Activated naive CD4-positive, alpha-beta T cell treated with anti-CD3 and anti-CD28 coated beads, Interleukin-2, amount 50 U/mL, for 24 hours (primary cell): ENCODE results near the gene IRF3.

Source experiments
- H3K27ac Mint-ChIP-seq: one replicate; pipeline ENCODE4 v1.8.0; 2021; ENCODE audit warnings: mild to moderate bottlenecking, mixed read lengths
- H3K27me3 Mint-ChIP-seq: one replicate; pipeline ENCODE4 v1.8.0; 2021; ENCODE audit warnings: mixed read lengths
- H3K36me3 Mint-ChIP-seq: one replicate; pipeline ENCODE4 v1.8.0; 2021; ENCODE audit warnings: mixed read lengths
- H3K4me1 Mint-ChIP-seq: one replicate; pipeline ENCODE4 v1.8.0; 2021; ENCODE audit warnings: mixed read lengths
- H3K4me3 Mint-ChIP-seq: one replicate; pipeline ENCODE4 v1.8.0; 2021; ENCODE audit warnings: mild to moderate bottlenecking, mixed read lengths
- H3K9me3 Mint-ChIP-seq: one replicate; pipeline ENCODE4 v1.8.0; 2021; ENCODE audit warnings: mixed read lengths

Gene IRF3

GRCh38 chr19:49662011-49662410 lies 3.6 kb downstream of the IRF3 start:
- peaks cover 37% of the 10 kb centered on the region for H3K4me1 Mint-ChIP-seq
- peak overlapping the region; percentile 12 for H3K27ac Mint-ChIP-seq
- H3K9me3 Mint-ChIP-seq, result no peaks in the 10 kb centered on the region
- H3K27me3 Mint-ChIP-seq, result no peaks in the 10 kb centered on the region
- H3K36me3 Mint-ChIP-seq, result peaks cover 2% of the 10 kb centered on the region
- H3K4me3 Mint-ChIP-seq, result no peak overlapping the region

- Mint-ChIP-seq H3K27me3 (no peaks in the 10 kb centered on the region), H3K9me3 (no peaks in the 10 kb centered on the region), H3K4me1 (peaks cover 25% of the 10 kb centered on the region), H3K27ac (no peak overlapping the region), H3K4me3 (no peak overlapping the region), H3K36me3 (peaks cover 4% of the 10 kb centered on the region)
Measured at GRCh38 chr19:49660338-49660961, 5.2 kb downstream of the IRF3 start.

- no peaks in the 10 kb centered on the region for H3K27me3 Mint-ChIP-seq
Measured at GRCh38 chr19:49658566-49659442, 6.9 kb downstream of the IRF3 start.

DNA sequence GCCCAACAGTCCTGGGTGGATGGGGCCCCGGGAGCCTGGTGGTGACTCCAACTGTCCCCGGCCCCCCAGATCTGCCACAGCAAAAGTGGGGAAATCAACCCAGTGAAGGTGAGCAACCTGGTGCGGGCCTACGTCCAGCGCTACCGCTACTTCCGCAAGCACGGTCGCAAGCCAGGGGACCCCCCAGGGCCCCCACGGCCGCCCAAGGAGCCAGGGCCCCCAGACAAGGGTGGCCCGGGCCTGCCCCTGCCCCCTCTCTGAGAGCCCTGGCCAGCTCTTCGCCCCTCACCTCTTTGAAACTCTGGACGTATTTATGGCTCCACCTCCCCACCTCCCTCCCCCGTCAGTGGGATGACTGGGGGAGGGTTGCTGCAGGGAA lies 7.5 kb downstream of the IRF3 start:
- no peaks in the 10 kb centered on the region for H3K27me3 Mint-ChIP-seq
- no peaks in the 10 kb centered on the region for H3K9me3 Mint-ChIP-seq
- peaks cover 5% of the 10 kb centered on the region for H3K36me3 Mint-ChIP-seq
- peaks cover 17% of the 10 kb centered on the region for H3K4me1 Mint-ChIP-seq
- H3K27ac Mint-ChIP-seq, result no peak overlapping the region
- no peak overlapping the region for H3K4me3 Mint-ChIP-seq

More at GRCh38 chr19:49658566-49659442, 6.9 kb downstream of the IRF3 start:
- Mint-ChIP-seq H3K9me3 (no peaks in the 10 kb centered on the region), H3K27ac (peak overlapping the region; percentile 65), H3K36me3 (peaks cover 5% of the 10 kb centered on the region), H3K4me3 (no peak overlapping the region), H3K4me1 (peaks cover 21% of the 10 kb centered on the region)

GRCh38 chr19:49657493-49658138 lies 8.0 kb downstream of the IRF3 start:
- peaks cover 5% of the 10 kb centered on the region for H3K36me3 Mint-ChIP-seq
- peak overlapping the region; percentile 62 for H3K27ac Mint-ChIP-seq
- no peaks in the 10 kb centered on the region for H3K9me3 Mint-ChIP-seq
- H3K4me1 Mint-ChIP-seq, result peaks cover 12% of the 10 kb centered on the region
- H3K27me3 Mint-ChIP-seq, result no peaks in the 10 kb centered on the region
- H3K4me3 Mint-ChIP-seq, result no peak overlapping the region

DNA sequence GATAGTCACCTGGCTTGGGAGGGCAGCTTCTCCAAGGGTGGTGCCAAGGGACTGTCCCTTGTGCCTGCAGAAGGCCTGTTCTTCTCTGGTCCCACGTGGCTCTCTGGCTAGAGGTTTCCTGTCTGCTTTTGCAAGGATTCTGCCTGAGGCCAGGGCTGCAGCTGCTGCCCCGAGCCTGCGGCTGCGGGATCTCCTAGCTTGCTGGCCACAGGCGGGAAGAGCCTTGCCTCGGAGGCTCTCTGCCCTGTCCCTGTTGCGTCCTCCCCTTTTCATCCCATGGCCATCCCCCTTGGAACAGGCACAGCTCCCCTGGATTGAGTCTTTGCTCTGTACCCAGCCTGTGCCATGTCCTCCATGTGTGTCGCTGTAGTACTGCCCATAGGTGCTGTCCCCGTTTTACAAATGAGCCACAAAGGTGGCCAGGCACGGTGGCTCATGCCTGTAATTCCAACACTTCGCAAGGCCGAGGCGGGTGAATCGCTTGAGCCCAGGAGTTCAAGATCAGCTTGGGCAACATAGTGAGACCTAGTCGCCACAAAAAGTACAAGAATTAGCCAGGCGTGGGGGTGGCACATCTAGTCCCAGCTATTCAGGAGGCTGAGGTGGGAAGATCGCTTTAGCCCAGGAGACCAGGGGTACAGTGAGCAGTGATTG lies 9.1 kb downstream of the IRF3 start:
- peaks cover 5% of the 10 kb centered on the region for H3K36me3 Mint-ChIP-seq
- no peaks in the 10 kb centered on the region for H3K27me3 Mint-ChIP-seq
- H3K9me3 Mint-ChIP-seq, result no peaks in the 10 kb centered on the region
- H3K4me3 Mint-ChIP-seq, result no peak overlapping the region
- H3K27ac Mint-ChIP-seq, result no peak overlapping the region
- H3K4me1 Mint-ChIP-seq, result peaks cover 10% of the 10 kb centered on the region

- Mint-ChIP-seq H3K36me3 (peaks cover 5% of the 10 kb centered on the region), H3K4me3 (no peak overlapping the region), H3K9me3 (no peaks in the 10 kb centered on the region), H3K27me3 (no peaks in the 10 kb centered on the region), H3K4me1 (peaks cover 10% of the 10 kb centered on the region), H3K27ac (no peak overlapping the region)
Measured at GRCh38 chr19:49655570-49656455, 9.8 kb downstream of the IRF3 start.

GRCh38 chr19:49654581-49654980 lies 11.1 kb downstream of the IRF3 start:
- Mint-ChIP-seq H3K4me1 (peaks cover 6% of the 10 kb centered on the region), H3K27ac (no peak overlapping the region), H3K9me3 (no peaks in the 10 kb centered on the region), H3K4me3 (no peak overlapping the region), H3K36me3 (peaks cover 5% of the 10 kb centered on the region), H3K27me3 (no peaks in the 10 kb centered on the region)

- Mint-ChIP-seq H3K27ac (no peak overlapping the region), H3K4me1 (peaks cover 6% of the 10 kb centered on the region), H3K27me3 (no peaks in the 10 kb centered on the region), H3K36me3 (peaks cover 5% of the 10 kb centered on the region), H3K4me3 (no peak overlapping the region), H3K9me3 (no peaks in the 10 kb centered on the region)
Measured at GRCh38 chr19:49653466-49653806, 12.2 kb downstream of the IRF3 start.

DNA sequence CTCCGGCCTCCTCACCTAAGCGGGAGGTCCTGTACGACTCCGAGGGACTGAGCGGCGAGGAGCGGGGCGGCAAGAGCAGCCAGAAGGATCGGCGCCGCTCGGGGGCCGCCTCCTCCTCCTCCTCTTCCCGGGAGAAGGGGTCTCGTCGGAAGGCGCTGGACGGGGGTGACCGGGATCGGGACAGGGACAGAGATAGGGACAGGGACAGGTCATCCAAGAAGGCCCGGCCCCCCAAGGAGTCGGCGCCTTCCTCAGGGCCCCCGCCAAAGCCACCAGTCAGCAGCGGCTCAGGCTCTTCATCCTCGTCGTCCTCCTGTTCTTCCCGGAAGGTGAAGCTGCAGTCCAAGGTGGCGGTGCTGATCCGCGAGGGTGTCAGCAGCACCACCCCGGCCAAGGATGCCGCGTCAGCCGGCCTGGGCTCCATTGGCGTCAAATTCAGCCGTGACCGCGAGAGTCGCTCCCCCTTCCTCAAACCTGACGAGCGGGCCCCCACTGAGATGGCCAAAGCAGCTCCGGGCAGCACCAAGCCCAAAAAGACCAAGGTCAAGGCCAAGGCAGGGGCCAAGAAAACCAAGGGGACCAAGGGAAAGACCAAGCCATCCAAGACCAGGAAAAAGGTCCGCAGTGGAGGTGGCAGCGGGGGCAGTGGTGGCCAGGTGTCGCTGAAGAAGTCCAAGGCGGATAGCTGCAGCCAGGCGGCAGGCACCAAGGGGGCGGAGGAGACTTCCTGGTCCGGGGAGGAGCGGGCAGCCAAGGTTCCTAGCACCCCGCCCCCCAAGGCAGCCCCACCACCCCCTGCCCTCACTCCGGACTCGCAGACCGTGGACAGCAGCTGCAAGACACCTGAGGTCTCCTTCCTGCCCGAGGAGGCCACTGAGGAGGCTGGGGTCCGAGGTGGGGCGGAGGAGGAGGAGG lies 12.8 kb downstream of the IRF3 start:
- H3K4me1 Mint-ChIP-seq, result peaks cover 6% of the 10 kb centered on the region
- H3K27ac Mint-ChIP-seq, result no peak overlapping the region

GRCh38 chr19:49651820-49652550 lies 13.7 kb downstream of the IRF3 start:
- H3K27ac Mint-ChIP-seq, result no peak overlapping the region
- peaks cover 6% of the 10 kb centered on the region for H3K4me1 Mint-ChIP-seq
- no peaks in the 10 kb centered on the region for H3K9me3 Mint-ChIP-seq
- H3K4me3 Mint-ChIP-seq, result no peak overlapping the region
- H3K36me3 Mint-ChIP-seq, result peaks cover 3% of the 10 kb centered on the region
- no peaks in the 10 kb centered on the region for H3K27me3 Mint-ChIP-seq

More for the DNA sequence above, 12.8 kb downstream of the IRF3 start:
- peaks cover 5% of the 10 kb centered on the region for H3K36me3 Mint-ChIP-seq
- H3K9me3 Mint-ChIP-seq, result no peaks in the 10 kb centered on the region
- no peak overlapping the region for H3K4me3 Mint-ChIP-seq
- H3K27me3 Mint-ChIP-seq, result no peaks in the 10 kb centered on the region

GRCh38 chr19:49651029-49651819 lies 14.4 kb downstream of the IRF3 start:
- peaks cover 6% of the 10 kb centered on the region for H3K4me1 Mint-ChIP-seq
- no peak overlapping the region for H3K4me3 Mint-ChIP-seq
- H3K36me3 Mint-ChIP-seq, result peaks cover 3% of the 10 kb centered on the region
- no peaks in the 10 kb centered on the region for H3K9me3 Mint-ChIP-seq
- no peaks in the 10 kb centered on the region for H3K27me3 Mint-ChIP-seq
- H3K27ac Mint-ChIP-seq, result no peak overlapping the region

GRCh38 chr19:49646586-49646985 lies 19.1 kb downstream of the IRF3 start:
- H3K9me3 Mint-ChIP-seq, result no peaks in the 10 kb centered on the region
- H3K27me3 Mint-ChIP-seq, result no peaks in the 10 kb centered on the region
- H3K4me3 Mint-ChIP-seq, result no peak overlapping the region
- no peak overlapping the region for H3K27ac Mint-ChIP-seq
- H3K4me1 Mint-ChIP-seq, result peaks cover 30% of the 10 kb centered on the region
- H3K36me3 Mint-ChIP-seq, result peaks cover 3% of the 10 kb centered on the region
